ENCODE measurements around the gene CFD. TPM values are rescaled to one million over a fixed set of nuclear protein-coding genes. Genes with fewer than 3 reads are reported as not detected.

CFD gene
- 0.35 TPM in 1 of 2 replicates, not detected in the other for total RNA-seq (2014; rRNA removed; shearing (Covaris generic))
- total RNA-seq (2022), result not detected in 2 replicates
- Bru-seq, nascent RNA, result not detected
- BruChase-seq, experiment 1, labeled RNA remaining after a 6-hour chase, result not detected
- percentile 14 among the genes with signal in this experiment for BruChase-seq, experiment 2, labeled RNA remaining after a 2-hour chase
- long read RNA-seq, result 0 reads

- H2AFZ ChIP-seq (ENCODE audit: low read length), result no peak within 1 kb of the TSS
Observed at GRCh38 chr19:858868-859843, at the start of gene CFD. Gene CFD, plus strand, starts transcription at chr19:859664. Its CDS starts 26 bp downstream, at chr19:859690.

GRCh38 chr19:810077-810855 is 49.2 kb upstream of the CFD start:
- no peak overlapping the region for H2AFZ ChIP-seq (ENCODE audit: low read length)
- H3K9me2 ChIP-seq (ENCODE audit: insufficient read depth, low read length), result no peaks in the 10 kb centered on the region
- CTCF ChIA-PET (ENCODE audit: unreplicated experiment), result no interaction called here
- H3K79me2 ChIP-seq (ENCODE audit: insufficient read depth, low read depth, low read length), result no peaks in the 10 kb centered on the region
- H3K9me3 ChIP-seq (ENCODE audit: low read length), result no peaks in the 10 kb centered on the region
- H3K4me1 ChIP-seq (ENCODE audit: insufficient read depth, low read length, poor library complexity, severe bottlenecking), result no peaks in the 10 kb centered on the region
- POLR2A ChIA-PET, result no interaction called here
- DNase-seq (ENCODE audit: low spot score), result no peak
- H3K4me2 ChIP-seq (ENCODE audit: low read length), result no peak overlapping the region
- no peak overlapping the region for H3K27ac ChIP-seq (ENCODE audit: low read depth, low read length, poor library complexity, severe bottlenecking)
- peaks cover 94% of the 10 kb centered on the region for H3K36me3 ChIP-seq (ENCODE audit: insufficient read depth, low read length)
- no peak overlapping the region for H3K4me3 ChIP-seq (ENCODE audit: low read depth, low read length, poor library complexity, severe bottlenecking)
- no TSS peak for BruUV-seq (replicated peaks)
- TF ChIP-seq EZH2phosphoT487 (IDR thresholded peaks at IDR 0.05; ENCODE audit: borderline replicate concordance, low read depth, low read length) (no peak), CTCF (conservative IDR thresholded peaks at IDR 0.05; ENCODE audit: low read length) (no peak)
- H4K20me1 ChIP-seq (ENCODE audit: insufficient read depth, low read length), result no peaks in the 10 kb centered on the region
- intact Hi-C loops (cut with micrococcal nuclease; ENCODE audit: unreplicated experiment), result no loop called here

More at GRCh38 chr19:858868-859843, at the start of gene CFD:
- Histone ChIP-seq H3K4me3 (ENCODE audit: low read depth, low read length, poor library complexity, severe bottlenecking) (peak within 1 kb of the TSS; percentile 44), H3K9me2 (ENCODE audit: insufficient read depth, low read length) (no peaks in the 10 kb centered on the region), H3K79me2 (ENCODE audit: insufficient read depth, low read depth, low read length) (no peaks in the 10 kb centered on the region), H3K9me3 (ENCODE audit: low read length) (no peaks in the 10 kb centered on the region), H4K20me1 (ENCODE audit: insufficient read depth, low read length) (no peaks in the 10 kb centered on the region), H3K27ac (ENCODE audit: low read depth, low read length, poor library complexity, severe bottlenecking) (no peak within 1 kb of the TSS), H3K4me1 (ENCODE audit: insufficient read depth, low read length, poor library complexity, severe bottlenecking) (peaks cover 19% of the 10 kb centered on the region), H3K36me3 (ENCODE audit: insufficient read depth, low read length) (no peaks in the 10 kb centered on the region), H3K4me2 (ENCODE audit: low read length) (peak within 1 kb of the TSS; percentile 50; the same call in 1 of the 2 replicates)
- BruUV-seq (replicated peaks), result no TSS peak
- intact Hi-C loops (cut with micrococcal nuclease; ENCODE audit: unreplicated experiment), result no loop called here
- TF ChIP-seq CTCF (conservative IDR thresholded peaks at IDR 0.05; ENCODE audit: low read length) (no peak), EZH2phosphoT487 (IDR thresholded peaks at IDR 0.05; ENCODE audit: borderline replicate concordance, low read depth, low read length) (no peak)
- POLR2A ChIA-PET, result no interaction called here
- no peak for DNase-seq (ENCODE audit: low spot score)
- CTCF ChIA-PET (ENCODE audit: unreplicated experiment), result no interaction called here
